ENCODE measurements around the gene TFR2. TPM values are rescaled to one million over a fixed set of nuclear protein-coding genes. Genes with fewer than 3 reads are reported as not detected.

The TFR2 gene
- total RNA-seq, 2 donors from 2014 or later: 0.19 TPM; not detected in 1

DNA sequence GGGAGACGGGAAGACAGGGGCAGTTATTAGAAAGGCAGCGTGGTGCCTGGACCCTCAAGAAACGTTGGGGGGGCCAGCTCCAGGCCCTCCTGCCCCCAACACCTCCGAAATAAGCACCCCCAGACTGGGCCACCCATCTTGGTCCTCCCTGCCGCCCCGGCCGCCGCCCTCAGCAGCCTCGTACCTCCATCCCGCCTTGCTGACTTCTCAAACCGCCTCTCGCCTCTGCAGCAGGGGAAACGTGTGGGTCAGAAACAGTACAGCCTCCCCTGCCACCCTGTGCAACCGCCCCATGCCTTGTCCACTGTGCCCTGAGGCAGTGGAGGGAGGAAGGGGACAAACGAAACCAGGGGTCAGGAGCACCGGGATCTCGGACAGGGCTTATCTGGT is 45.5 kb upstream of the TFR2 start:
- Histone ChIP-seq H3K4me3 (no peak overlapping the region), H3K27ac (no peak overlapping the region), H3K27me3 (no peaks in the 10 kb centered on the region), H3K9me3 (no peaks in the 10 kb centered on the region), H3K4me1 (peaks cover 0 to 45% of the 10 kb centered on the region in 2 donors), H3K36me3 (peaks cover 70% of the 10 kb centered on the region)
- no peak for DNase-seq (ENCODE audit: low spot score)
- TF ChIP-seq, protein P1, sequence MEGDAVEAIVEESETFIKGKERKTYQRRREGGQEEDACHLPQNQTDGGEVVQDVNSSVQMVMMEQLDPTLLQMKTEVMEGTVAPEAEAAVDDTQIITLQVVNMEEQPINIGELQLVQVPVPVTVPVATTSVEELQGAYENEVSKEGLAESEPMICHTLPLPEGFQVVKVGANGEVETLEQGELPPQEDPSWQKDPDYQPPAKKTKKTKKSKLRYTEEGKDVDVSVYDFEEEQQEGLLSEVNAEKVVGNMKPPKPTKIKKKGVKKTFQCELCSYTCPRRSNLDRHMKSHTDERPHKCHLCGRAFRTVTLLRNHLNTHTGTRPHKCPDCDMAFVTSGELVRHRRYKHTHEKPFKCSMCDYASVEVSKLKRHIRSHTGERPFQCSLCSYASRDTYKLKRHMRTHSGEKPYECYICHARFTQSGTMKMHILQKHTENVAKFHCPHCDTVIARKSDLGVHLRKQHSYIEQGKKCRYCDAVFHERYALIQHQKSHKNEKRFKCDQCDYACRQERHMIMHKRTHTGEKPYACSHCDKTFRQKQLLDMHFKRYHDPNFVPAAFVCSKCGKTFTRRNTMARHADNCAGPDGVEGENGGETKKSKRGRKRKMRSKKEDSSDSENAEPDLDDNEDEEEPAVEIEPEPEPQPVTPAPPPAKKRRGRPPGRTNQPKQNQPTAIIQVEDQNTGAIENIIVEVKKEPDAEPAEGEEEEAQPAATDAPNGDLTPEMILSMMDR (IDR thresholded peaks at IDR 0.05): no peak

DNA sequence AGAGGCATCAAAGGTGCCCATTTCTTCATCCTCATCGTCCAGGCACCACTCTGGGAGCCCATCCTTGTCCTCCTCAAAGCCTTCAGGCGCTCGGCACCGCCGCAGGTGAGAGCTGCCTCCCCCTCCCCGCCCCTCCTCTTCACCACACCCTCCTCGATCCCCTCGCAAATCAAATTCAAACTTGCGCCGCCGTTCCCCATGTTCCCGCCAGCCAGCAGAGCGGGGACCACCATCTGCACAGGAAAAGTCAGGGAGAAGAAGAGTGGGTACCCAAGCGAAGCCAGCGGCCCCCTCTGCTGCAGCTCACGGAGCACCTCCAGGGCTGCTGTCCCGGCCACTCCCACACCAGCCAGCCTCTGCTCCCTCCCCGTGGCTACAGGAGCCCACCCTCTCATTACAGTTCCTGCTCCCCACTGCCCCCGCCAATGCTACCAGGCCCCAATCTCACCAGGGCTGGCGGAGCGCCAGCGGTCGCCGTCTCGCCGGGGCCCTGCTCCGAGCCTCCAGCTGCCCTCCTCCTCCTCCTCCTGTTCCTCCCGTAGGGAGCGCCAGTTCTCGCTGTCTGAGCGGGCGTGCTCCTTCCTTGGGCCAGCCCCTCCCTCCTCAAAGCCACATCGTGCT is 45.0 kb upstream of the TFR2 start:
- peaks cover 0 to 40% of the 10 kb centered on the region in 2 donors for H3K4me1 ChIP-seq
- peaks cover 75% of the 10 kb centered on the region for H3K36me3 ChIP-seq
- no peaks in the 10 kb centered on the region for H3K9me3 ChIP-seq
- no peak for DNase-seq (ENCODE audit: low spot score)
- no peak overlapping the region for H3K27ac ChIP-seq
- no peak overlapping the region for H3K4me3 ChIP-seq
- TF ChIP-seq, protein P1 (IDR thresholded peaks at IDR 0.05): no peak
- no peaks in the 10 kb centered on the region for H3K27me3 ChIP-seq

DNA sequence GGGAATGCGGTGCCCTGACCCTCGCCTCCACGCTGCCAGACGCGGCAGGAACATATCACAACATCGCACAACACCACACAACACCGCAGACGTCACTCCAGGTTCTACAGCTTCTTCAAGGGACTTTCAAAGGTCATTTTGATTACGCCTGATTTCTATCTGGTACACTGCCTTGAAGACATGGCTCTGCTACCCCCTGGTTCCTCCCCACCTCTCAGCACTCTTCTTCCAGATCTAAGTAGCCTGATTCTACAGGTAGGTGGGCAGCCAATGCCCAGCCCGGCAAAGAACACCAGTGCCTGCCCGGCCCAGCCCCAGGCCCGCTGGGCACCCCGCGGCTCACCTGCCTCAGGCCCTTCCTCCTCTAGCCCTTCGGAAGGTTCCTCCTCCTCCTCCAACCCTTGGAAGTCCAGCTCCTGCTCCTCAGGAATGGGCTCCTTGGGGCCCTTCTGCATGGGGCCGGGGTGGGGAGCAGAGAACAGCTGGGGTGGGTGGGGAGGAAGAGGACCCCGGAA is 44.3 kb upstream of the TFR2 start:
- Histone ChIP-seq H3K4me3 (no peak overlapping the region), H3K9me3 (no peaks in the 10 kb centered on the region), H3K36me3 (peaks cover 81% of the 10 kb centered on the region), H3K27ac (no peak overlapping the region), H3K27me3 (no peaks in the 10 kb centered on the region), H3K4me1 (peaks cover 0 to 34% of the 10 kb centered on the region in 2 donors)
- no peak for DNase-seq (ENCODE audit: low spot score)
- TF ChIP-seq, protein P1 (IDR thresholded peaks at IDR 0.05): no peak

DNA sequence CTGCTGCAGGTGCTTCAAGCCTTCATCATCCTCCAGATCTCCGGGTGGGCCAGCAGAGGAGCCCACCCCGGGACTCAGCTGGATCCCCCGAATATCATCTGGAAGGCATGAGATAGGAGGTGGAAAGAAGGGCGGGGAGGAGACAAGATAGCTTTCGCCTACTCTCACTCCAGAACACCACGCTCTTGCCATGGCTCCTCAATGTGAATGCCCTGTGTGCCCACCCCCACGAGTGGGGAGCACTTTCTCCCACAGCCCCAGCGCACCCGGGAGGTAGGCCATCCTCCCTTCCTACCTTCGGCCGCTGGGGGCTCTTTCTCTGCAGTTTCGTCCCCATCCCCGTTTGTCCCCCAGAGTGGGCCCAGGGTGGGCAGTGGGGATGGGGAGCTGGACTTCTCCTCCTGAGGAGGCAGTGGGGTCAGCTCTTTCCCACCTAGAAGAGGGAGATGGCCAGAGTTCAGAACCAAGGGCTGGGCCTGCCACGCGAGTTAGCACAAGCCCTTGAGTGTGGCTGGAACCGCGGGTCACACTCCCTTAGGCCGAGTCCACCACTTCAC is 43.8 kb upstream of the TFR2 start:
- Histone ChIP-seq H3K36me3 (peaks cover 82% of the 10 kb centered on the region), H3K4me3 (no peak overlapping the region), H3K27me3 (no peaks in the 10 kb centered on the region), H3K4me1 (peaks cover 0 to 29% of the 10 kb centered on the region in 2 donors), H3K9me3 (no peaks in the 10 kb centered on the region), H3K27ac (no peak overlapping the region)
- DNase-seq (ENCODE audit: low spot score): no peak
- TF ChIP-seq, protein P1 (IDR thresholded peaks at IDR 0.05): no peak

DNA sequence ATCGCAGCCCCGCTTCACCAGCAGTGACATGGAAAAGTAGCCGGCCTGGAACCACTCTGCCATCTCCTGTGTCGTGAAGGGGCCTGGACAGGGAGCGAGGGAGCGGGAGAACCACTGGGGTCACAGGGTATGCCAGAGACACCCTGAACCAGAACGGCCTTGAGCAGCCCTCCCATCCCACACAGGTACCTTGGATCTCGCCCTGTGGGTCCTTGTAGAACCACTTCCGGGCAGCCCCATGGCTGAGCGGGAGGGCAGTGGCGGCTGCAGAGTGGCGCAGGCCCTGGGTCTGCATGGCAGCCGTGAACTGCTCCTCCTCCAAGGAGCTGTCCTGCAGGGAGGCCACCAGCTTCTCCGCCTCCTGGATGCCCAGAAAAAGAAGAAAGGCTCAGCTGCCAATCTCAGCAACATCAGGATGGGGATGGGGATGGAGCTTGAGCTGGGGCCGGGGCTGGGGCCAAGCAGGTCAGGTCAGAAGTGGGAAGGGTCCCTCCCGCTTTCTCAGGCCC is 43.2 kb upstream of the TFR2 start:
- Histone ChIP-seq H3K27ac (no peak overlapping the region), H3K36me3 (peaks cover 85% of the 10 kb centered on the region), H3K4me3 (no peak overlapping the region), H3K4me1 (peaks cover 0 to 27% of the 10 kb centered on the region in 2 donors), H3K27me3 (no peaks in the 10 kb centered on the region), H3K9me3 (no peaks in the 10 kb centered on the region)
- TF ChIP-seq, protein P1 (IDR thresholded peaks at IDR 0.05): no peak
- no peak for DNase-seq (ENCODE audit: low spot score)
